ENCODE results near the gene UBLCP1. TPM values are rescaled to one million over a fixed set of nuclear protein-coding genes. Genes with fewer than 3 reads are reported as not detected.
A peak's percentile ranks its signal among the peaks of the same experiment; 100 is the strongest.

The UBLCP1 gene, protein sequence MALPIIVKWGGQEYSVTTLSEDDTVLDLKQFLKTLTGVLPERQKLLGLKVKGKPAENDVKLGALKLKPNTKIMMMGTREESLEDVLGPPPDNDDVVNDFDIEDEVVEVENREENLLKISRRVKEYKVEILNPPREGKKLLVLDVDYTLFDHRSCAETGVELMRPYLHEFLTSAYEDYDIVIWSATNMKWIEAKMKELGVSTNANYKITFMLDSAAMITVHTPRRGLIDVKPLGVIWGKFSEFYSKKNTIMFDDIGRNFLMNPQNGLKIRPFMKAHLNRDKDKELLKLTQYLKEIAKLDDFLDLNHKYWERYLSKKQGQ
- total RNA-seq = 20.2 and 28.9 TPM in 2 replicates
- 19.3 and 24.4 TPM in 2 replicates for polyA plus RNA-seq

- peaks cover 13% of the 10 kb centered on the region for H3K4me1 ChIP-seq (ENCODE audit: insufficient read depth)
- H3K4me2 ChIP-seq = peak within 1 kb of the TSS; percentile 83
- H4K20me1 ChIP-seq (ENCODE audit: insufficient read depth, poor library complexity, severe bottlenecking) = no peaks in the 10 kb centered on the region
- under 1% methylated on average over 54 of the region's 54 CpGs for WGBS (ENCODE audit: low lambda C conversion rate, missing lambda C conversion rate)
- DNase-seq (ENCODE audit: low spot score) = peak; percentile 90
- H3K9me3 ChIP-seq (ENCODE audit: low read depth) = no peaks in the 10 kb centered on the region
- H3K4me3 ChIP-seq = peak within 1 kb of the TSS; percentile 63
- H3K27me3 ChIP-seq = no peaks in the 10 kb centered on the region
- H3K27ac ChIP-seq = peak within 1 kb of the TSS; percentile 98
- peaks cover 31% of the 10 kb centered on the region for H3K79me2 ChIP-seq
- TF ChIP-seq, protein P1, sequence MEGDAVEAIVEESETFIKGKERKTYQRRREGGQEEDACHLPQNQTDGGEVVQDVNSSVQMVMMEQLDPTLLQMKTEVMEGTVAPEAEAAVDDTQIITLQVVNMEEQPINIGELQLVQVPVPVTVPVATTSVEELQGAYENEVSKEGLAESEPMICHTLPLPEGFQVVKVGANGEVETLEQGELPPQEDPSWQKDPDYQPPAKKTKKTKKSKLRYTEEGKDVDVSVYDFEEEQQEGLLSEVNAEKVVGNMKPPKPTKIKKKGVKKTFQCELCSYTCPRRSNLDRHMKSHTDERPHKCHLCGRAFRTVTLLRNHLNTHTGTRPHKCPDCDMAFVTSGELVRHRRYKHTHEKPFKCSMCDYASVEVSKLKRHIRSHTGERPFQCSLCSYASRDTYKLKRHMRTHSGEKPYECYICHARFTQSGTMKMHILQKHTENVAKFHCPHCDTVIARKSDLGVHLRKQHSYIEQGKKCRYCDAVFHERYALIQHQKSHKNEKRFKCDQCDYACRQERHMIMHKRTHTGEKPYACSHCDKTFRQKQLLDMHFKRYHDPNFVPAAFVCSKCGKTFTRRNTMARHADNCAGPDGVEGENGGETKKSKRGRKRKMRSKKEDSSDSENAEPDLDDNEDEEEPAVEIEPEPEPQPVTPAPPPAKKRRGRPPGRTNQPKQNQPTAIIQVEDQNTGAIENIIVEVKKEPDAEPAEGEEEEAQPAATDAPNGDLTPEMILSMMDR (IDR thresholded peaks at IDR 0.05; ENCODE audit: poor library complexity) = no peak
- no peak for TF ChIP-seq EZH2phosphoT487 (IDR thresholded peaks at IDR 0.05; ENCODE audit: low read depth, severe bottlenecking, unreplicated experiment)
- TF ChIP-seq EZH2 (IDR thresholded peaks at IDR 0.05; ENCODE audit: borderline replicate concordance) = no peak
- H3K9me2 ChIP-seq (replicated peaks; ENCODE audit: insufficient read depth) = no peaks in the 10 kb centered on the region
- no peaks in the 10 kb centered on the region for H3K36me3 ChIP-seq (replicated peaks; ENCODE audit: insufficient read depth, low read depth)
- peak within 1 kb of the TSS; percentile 82 for H2AFZ ChIP-seq
Measured at GRCh38 chr5:159262859-159263568, at the start of gene UBLCP1. UBLCP1 (plus strand) TSS chr5:159263290; CDS start chr5:159268916, 5,626 bp downstream.

- Histone ChIP-seq H4K20me1 (ENCODE audit: insufficient read depth, poor library complexity, severe bottlenecking) (no peaks in the 10 kb centered on the region), H3K27me3 (no peaks in the 10 kb centered on the region), H3K9me3 (ENCODE audit: low read depth) (no peaks in the 10 kb centered on the region), H3K4me1 (ENCODE audit: insufficient read depth) (peaks cover 15% of the 10 kb centered on the region), H3K9me2 (replicated peaks; ENCODE audit: insufficient read depth) (no peaks in the 10 kb centered on the region), H3K79me2 (no peaks in the 10 kb centered on the region), H2AFZ (no peak overlapping the region), H3K4me2 (no peak overlapping the region), H3K36me3 (replicated peaks; ENCODE audit: insufficient read depth, low read depth) (no peaks in the 10 kb centered on the region), H3K4me3 (no peak overlapping the region), H3K27ac (no peak overlapping the region)
- DNase-seq (ENCODE audit: low spot score) = no peak
- TF ChIP-seq EZH2phosphoT487 (IDR thresholded peaks at IDR 0.05; ENCODE audit: low read depth, severe bottlenecking, unreplicated experiment) (no peak), EZH2 (IDR thresholded peaks at IDR 0.05; ENCODE audit: borderline replicate concordance) (no peak)
- TF ChIP-seq, protein P1 (IDR thresholded peaks at IDR 0.05; ENCODE audit: poor library complexity) = no peak
- WGBS (ENCODE audit: low lambda C conversion rate, missing lambda C conversion rate) = 73% methylated on average over 2 of the region's 2 CpGs
Measured at GRCh38 chr5:159214486-159215271, 48.4 kb upstream of the UBLCP1 start.

DNA sequence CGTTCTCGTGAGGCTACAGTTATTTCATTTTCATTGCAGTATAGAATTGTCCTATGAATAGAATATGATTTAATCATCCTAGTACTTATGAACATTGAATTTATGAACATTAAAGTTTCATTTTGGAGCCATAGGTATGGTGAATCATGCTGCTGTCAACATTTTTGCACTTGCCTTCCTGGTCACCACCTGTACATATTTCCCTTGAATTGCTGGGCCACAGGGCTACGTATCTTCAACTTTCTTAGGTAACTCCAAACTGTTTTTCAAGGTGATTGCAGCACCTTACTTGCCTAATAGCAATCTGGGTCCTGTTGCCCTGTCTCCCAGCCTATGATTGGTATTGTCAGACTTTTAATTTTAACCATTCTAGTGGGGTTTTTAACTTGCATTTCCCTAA lies 47.2 kb upstream of the UBLCP1 start:
- WGBS (ENCODE audit: low lambda C conversion rate, missing lambda C conversion rate) = 93% methylated on average over 3 of the region's 3 CpGs
- no peak for TF ChIP-seq EZH2 (IDR thresholded peaks at IDR 0.05; ENCODE audit: borderline replicate concordance)
- TF ChIP-seq, protein P1 (IDR thresholded peaks at IDR 0.05; ENCODE audit: poor library complexity) = no peak
- no peak for TF ChIP-seq EZH2phosphoT487 (IDR thresholded peaks at IDR 0.05; ENCODE audit: low read depth, severe bottlenecking, unreplicated experiment)

More for the DNA sequence above, 47.2 kb upstream of the UBLCP1 start:
- no peaks in the 10 kb centered on the region for H3K79me2 ChIP-seq
- no peaks in the 10 kb centered on the region for H3K36me3 ChIP-seq (replicated peaks; ENCODE audit: insufficient read depth, low read depth)
- no peaks in the 10 kb centered on the region for H3K9me3 ChIP-seq (ENCODE audit: low read depth)
- peaks cover 9% of the 10 kb centered on the region for H3K4me1 ChIP-seq (ENCODE audit: insufficient read depth)
- H4K20me1 ChIP-seq (ENCODE audit: insufficient read depth, poor library complexity, severe bottlenecking) = no peaks in the 10 kb centered on the region
- no peak for DNase-seq (ENCODE audit: low spot score)
- no peak overlapping the region for H2AFZ ChIP-seq
- H3K4me3 ChIP-seq = no peak overlapping the region
- no peaks in the 10 kb centered on the region for H3K9me2 ChIP-seq (replicated peaks; ENCODE audit: insufficient read depth)
- H3K4me2 ChIP-seq = no peak overlapping the region
- no peaks in the 10 kb centered on the region for H3K27me3 ChIP-seq
- H3K27ac ChIP-seq = no peak overlapping the region

Measured in hepatocyte (in vitro differentiated cells).